HG02759 (cell line): ENCODE results near the gene TNIP1.
A peak's percentile ranks its signal among the peaks of the same experiment; 100 is the strongest.

Experiments used
- ATAC-seq: cut with Tn5 transposase; IDR thresholded peaks from one replicate; pipeline ENCODE4 v1.9.1; 2021; ENCODE audit warnings: mild to moderate bottlenecking, moderate library complexity; ENCODE audit not compliant: unreplicated experiment

Gene TNIP1

GRCh38 chr5:151047814-151048425 lies 32.9 kb downstream of the TNIP1 start:
- ATAC-seq = peak; percentile 62

GRCh38 chr5:151042453-151043093 lies 38.3 kb downstream of the TNIP1 start:
- no peak for ATAC-seq

GRCh38 chr5:151041577-151042268 lies 39.1 kb downstream of the TNIP1 start:
- ATAC-seq = no peak

GRCh38 chr5:151040211-151040747 lies 40.6 kb downstream of the TNIP1 start:
- ATAC-seq = no peak

- no peak for ATAC-seq
Observed at GRCh38 chr5:151039665-151040064, 41.2 kb downstream of the TNIP1 start.

GRCh38 chr5:151038801-151039238 lies 42.0 kb downstream of the TNIP1 start:
- no peak for ATAC-seq

GRCh38 chr5:151038412-151038745 lies 42.5 kb downstream of the TNIP1 start:
- ATAC-seq = no peak

GRCh38 chr5:151037561-151038411 lies 43.0 kb downstream of the TNIP1 start:
- no peak for ATAC-seq

- ATAC-seq = no peak
Observed at GRCh38 chr5:151036556-151036955, 44.3 kb downstream of the TNIP1 start.

GRCh38 chr5:151034422-151035379 lies 46.1 kb downstream of the TNIP1 start:
- no peak for ATAC-seq

- no peak for ATAC-seq
Observed at GRCh38 chr5:151033217-151033934, 47.5 kb downstream of the TNIP1 start.

- ATAC-seq = no peak
Observed at GRCh38 chr5:151031554-151031953, 49.3 kb downstream of the TNIP1 start.

GRCh38 chr5:151030379-151030778 lies 50.5 kb downstream of the TNIP1 start:
- no peak for ATAC-seq

GRCh38 chr5:151030056-151030336 lies 50.8 kb downstream of the TNIP1 start:
- no peak for ATAC-seq

- ATAC-seq = no peak
Observed at GRCh38 chr5:151029179-151030055, 51.4 kb downstream of the TNIP1 start.

- no peak for ATAC-seq
Observed at GRCh38 chr5:151028717-151029116, 52.1 kb downstream of the TNIP1 start.

GRCh38 chr5:151027961-151028479 lies 52.8 kb downstream of the TNIP1 start:
- ATAC-seq = no peak

GRCh38 chr5:151026679-151027078 lies 54.2 kb downstream of the TNIP1 start:
- ATAC-seq = no peak
